ENCODE results near the gene PGAM2. TPM values are rescaled to one million over a fixed set of nuclear protein-coding genes. Genes with fewer than 3 reads are reported as not detected.
"Not testable (repeated sequence)": the region's sequence is repeated elsewhere in the genome, so short reads cannot be mapped to it uniquely, and the experiment has no call there.

The PGAM2 gene
- polyA plus RNA-seq, 1 experiment: 0.16 TPM

- H3K36me3 ChIP-seq (ENCODE audit: control insufficient read depth, insufficient read depth, low read length); H3K27me3 ChIP-seq (ENCODE audit: control insufficient read depth, insufficient read depth, low read length); H3K4me3 ChIP-seq (ENCODE audit: low read depth, low read length); DNase-seq (ENCODE audit: low read depth); POLR2A ChIA-PET: not testable (repeated sequence)
- CTCF ChIA-PET: interaction anchor here (0.6 kb wide), 1 partner anchor 47 kb away, joined by 3 read pairs; no protein-coding TSS in a partner anchor
Measured at GRCh38 chr7:44022796-44023467, 42.4 kb downstream of the PGAM2 start.

- CTCF ChIA-PET: interaction anchor here (0.6 kb wide), 1 partner anchor 48 kb away, joined by 3 read pairs; no protein-coding TSS in a partner anchor
- H3K36me3 ChIP-seq (ENCODE audit: control insufficient read depth, insufficient read depth, low read length); H3K4me3 ChIP-seq (ENCODE audit: low read depth, low read length); POLR2A ChIA-PET; H3K27me3 ChIP-seq (ENCODE audit: control insufficient read depth, insufficient read depth, low read length); DNase-seq (ENCODE audit: low read depth): not testable (repeated sequence)
Measured at GRCh38 chr7:44022069-44022468, 43.3 kb downstream of the PGAM2 start.

- H3K27me3 ChIP-seq (ENCODE audit: control insufficient read depth, insufficient read depth, low read length); POLR2A ChIA-PET; H3K4me3 ChIP-seq (ENCODE audit: low read depth, low read length); DNase-seq (ENCODE audit: low read depth); H3K36me3 ChIP-seq (ENCODE audit: control insufficient read depth, insufficient read depth, low read length): not testable (repeated sequence)
- CTCF ChIA-PET: interaction anchor here (0.8 to 1.8 kb wide), 5 partner anchors 27 to 224 kb away, joined by 3 to 8 read pairs (median 4); no protein-coding TSS in a partner anchor
Measured at GRCh38 chr7:44019825-44020224, 45.5 kb downstream of the PGAM2 start.

- DNase-seq (ENCODE audit: low read depth): peak; percentile 64
- peak overlapping the region; percentile 77 for H3K4me3 ChIP-seq (ENCODE audit: low read depth, low read length)
- POLR2A ChIA-PET; H3K27me3 ChIP-seq (ENCODE audit: control insufficient read depth, insufficient read depth, low read length); H3K36me3 ChIP-seq (ENCODE audit: control insufficient read depth, insufficient read depth, low read length): not testable (repeated sequence)
- CTCF ChIA-PET: interaction anchor here (0.8 to 1.8 kb wide), 5 partner anchors 28 to 225 kb away, joined by 3 to 8 read pairs (median 4); no protein-coding TSS in a partner anchor
- peak; percentile 72 for TF ChIP-seq CTCF (IDR thresholded peaks at IDR 0.05; ENCODE audit: insufficient read depth, low read depth, low read length)
Measured at GRCh38 chr7:44018857-44019807, 46.2 kb downstream of the PGAM2 start.

- H3K4me3 ChIP-seq (ENCODE audit: low read depth, low read length); DNase-seq (ENCODE audit: low read depth); H3K36me3 ChIP-seq (ENCODE audit: control insufficient read depth, insufficient read depth, low read length); POLR2A ChIA-PET; H3K27me3 ChIP-seq (ENCODE audit: control insufficient read depth, insufficient read depth, low read length); CTCF ChIA-PET: not testable (repeated sequence)
Measured at GRCh38 chr7:44015090-44015489, 50.3 kb downstream of the PGAM2 start.

Other genes with a start within 250 kb of the PGAM2 start
- 189 and 229 TPM in 2 replicates for gene MRPS24, start 196.1 kb downstream of the PGAM2 start, polyA plus RNA-seq (2011; rRNA removed)
- gene URGCP, start 159.0 kb downstream of the PGAM2 start, polyA plus RNA-seq (2011; rRNA removed): 34.3 and 41.6 TPM in 2 replicates
- 24.3 and 27.6 TPM in 2 replicates for gene UBE2D4, start 139.1 kb downstream of the PGAM2 start, polyA plus RNA-seq (2011; rRNA removed)
- gene SPDYE1, start 67.7 kb downstream of the PGAM2 start, polyA plus RNA-seq (2011; rRNA removed): not detected in 2 replicates
- gene DBNL, start 20.9 kb downstream of the PGAM2 start, polyA plus RNA-seq (2011; rRNA removed): 88.1 and 140 TPM in 2 replicates
- 6.0 and 10.8 TPM in 2 replicates for gene POLM, start 17.0 kb upstream of the PGAM2 start, polyA plus RNA-seq (2011; rRNA removed)
- gene AEBP1, start 38.8 kb upstream of the PGAM2 start, polyA plus RNA-seq (2011; rRNA removed): 45.7 and 117 TPM in 2 replicates
- gene POLD2, start 58.0 kb upstream of the PGAM2 start, polyA plus RNA-seq (2011; rRNA removed): 54.8 and 87.2 TPM in 2 replicates
- gene MYL7, start 75.8 kb upstream of the PGAM2 start, polyA plus RNA-seq (2011; rRNA removed): 0.26 and 0.29 TPM in 2 replicates
- gene GCK, start 123.9 kb upstream of the PGAM2 start, polyA plus RNA-seq (2011; rRNA removed): 0.22 and 0.40 TPM in 2 replicates
- 132 and 160 TPM in 2 replicates for gene YKT6, start 135.4 kb upstream of the PGAM2 start, polyA plus RNA-seq (2011; rRNA removed)